CD4-positive, alpha-beta T cell (primary cell): ENCODE measurements around the gene DIABLO. TPM values are rescaled to one million over a fixed set of nuclear protein-coding genes. Genes with fewer than 3 reads are reported as not detected.

Experiments
- ATAC-seq: fragments of 200-7000 bp; cut with Tn5 transposase; one replicate; pipeline ENCODE4 v1.10.0; 2022; ENCODE audit warnings: mild to moderate bottlenecking; ENCODE audit not compliant: poor library complexity
- CTCF ChIA-PET: fragments of 350-600 bp; sonication (Branson Sonifier 250); formaldehyde crosslinking; loops from one replicate; lab custom pipeline; 2021; ENCODE audit warnings: antibody characterized with exemption, inconsistent platforms; lab: Charles Lee
- POLR2A ChIA-PET: fragments of 350-600 bp; sonication (Branson Sonifier 250); formaldehyde crosslinking; loops from one replicate; lab custom pipeline; 2021; ENCODE audit warnings: antibody characterized with exemption, inconsistent platforms; lab: Charles Lee
- DNase-seq, 14 experiments: peaks; one replicate each; pipeline ENCODE4 v3.0.0-alpha.2; 2013 to 2020; ENCODE audit warnings: mixed read lengths in 2 of 14
- H3K27ac ChIP-seq, 2 donors: one replicate each; pipeline versions ENCODE4 v1.5.1 to v1.7.0; 2013; ENCODE audit warnings: low read length in 2 of 2, low read depth in 1 of 2, mild to moderate bottlenecking in 1 of 2
- H3K27me3 ChIP-seq, 2 experiments: 1 replicate in 1 of 2; 2 replicates in 1 of 2; pipeline versions ENCODE4 v1.6.1 to v1.7.0; 2013; ENCODE audit warnings: low read length in 2 of 2, control low read depth in 1 of 2, mild to moderate bottlenecking in 1 of 2, moderate library complexity in 1 of 2; ENCODE audit not compliant: insufficient read depth in 2 of 2, control insufficient read depth in 1 of 2
- H3K36me3 ChIP-seq: one replicate; pipeline ENCODE4 v1.6.1; 2013; ENCODE audit warnings: low read length, control low read depth; ENCODE audit not compliant: insufficient read depth
- H3K4me1 ChIP-seq: one replicate; pipeline ENCODE4 v1.6.1; 2013; ENCODE audit warnings: low read length, control low read depth; ENCODE audit not compliant: insufficient read depth
- H3K4me3 ChIP-seq: one replicate; pipeline ENCODE4 v1.5.1; 2013; ENCODE audit warnings: mild to moderate bottlenecking, low read length, moderate library complexity
- H3K9me3 ChIP-seq, 2 experiments: 1 replicate in 1 of 2; 2 replicates in 1 of 2; pipeline versions ENCODE4 v1.6.1 to v1.7.0; 2013; ENCODE audit warnings: low read length in 2 of 2, mild to moderate bottlenecking in 2 of 2, control low read depth in 1 of 2, moderate library complexity in 1 of 2; ENCODE audit not compliant: control insufficient read depth in 1 of 2, insufficient read depth in 1 of 2
- H3K27ac Mint-ChIP-seq: one replicate; pipeline ENCODE4 v1.8.0; 2020; ENCODE audit warnings: mixed read lengths
- H3K27me3 Mint-ChIP-seq: one replicate; pipeline ENCODE4 v1.8.0; 2021; ENCODE audit warnings: mixed read lengths
- H3K36me3 Mint-ChIP-seq: one replicate; pipeline ENCODE4 v1.8.0; 2021; ENCODE audit warnings: low read depth, mixed read lengths
- H3K4me1 Mint-ChIP-seq: one replicate; pipeline ENCODE4 v1.8.0; 2021; ENCODE audit warnings: low read depth, mixed read lengths
- H3K4me3 Mint-ChIP-seq: one replicate; pipeline ENCODE4 v1.8.0; 2020; ENCODE audit warnings: mild to moderate bottlenecking, mixed read lengths
- H3K9me3 Mint-ChIP-seq: one replicate; pipeline ENCODE4 v1.8.0; 2020; ENCODE audit warnings: mixed read lengths
- intact Hi-C, 2 experiments: fragments of 100-400 bp; cut with DNase I in 1 of 2; cut with micrococcal nuclease in 1 of 2; formaldehyde crosslinking; loops; one replicate each; pipeline versions ENCODE4 v1.15.1 to v1.9.0; 2023 to 2025; cut with DNase I, micrococcal nuclease
- total RNA-seq, 174 experiments: library from RNA in 2 of 174; stranded (reverse) in 2 of 174; gene quantifications; one replicate each; pipeline ENCODE4 v1.2.3 and lab custom pipeline; 2021 to 2026
- TF ChIP-seq, protein P1 (sequence below): fragments of 200-600 bp; IDR thresholded peaks from one replicate; pipeline ENCODE4 v1.8.0; 2022; ENCODE audit warnings: antibody characterized with exemption, mild to moderate bottlenecking

DIABLO gene
- total RNA-seq, 2 experiments from 2014 or later, result 90.3 to 91.3 TPM

DNA sequence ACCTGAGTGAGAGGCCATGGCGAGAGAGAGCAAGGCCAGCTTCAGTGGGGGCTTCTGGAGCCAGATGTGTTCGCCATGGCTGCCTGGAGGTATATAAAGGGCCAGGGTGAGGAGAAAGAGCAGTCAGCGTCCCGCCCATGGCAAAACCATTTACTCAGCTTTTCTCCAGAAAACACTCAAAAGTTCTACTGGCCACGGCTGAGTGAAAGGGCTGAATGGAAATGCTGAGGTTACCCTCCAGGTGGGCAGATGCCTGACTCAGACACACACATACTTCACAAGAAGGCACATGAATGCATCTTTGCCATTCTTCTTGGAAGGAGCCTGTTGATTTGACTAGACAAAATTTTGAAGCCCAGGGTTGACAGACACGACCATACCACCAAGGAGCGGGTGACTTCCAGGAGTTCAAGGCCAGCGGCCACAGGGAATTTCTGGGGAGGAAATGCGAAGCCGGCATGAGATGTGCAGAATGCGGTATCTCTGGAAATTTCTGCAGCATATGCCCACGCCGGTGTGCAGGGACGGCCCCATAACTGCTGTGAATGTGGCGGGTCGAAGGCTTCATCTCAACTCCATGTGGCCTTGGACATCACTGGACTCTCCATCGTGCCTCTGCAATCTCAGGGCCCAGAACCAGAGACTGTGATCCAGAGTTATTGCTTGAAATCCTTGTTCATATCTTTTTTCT, 51.6 kb downstream of the DIABLO start, which contains the start of gene IL31:
IL31 (minus strand) TSS at position 67 of the 691 bp plus-strand sequence; CDS start at position 18, 49 bp downstream.
- DNase-seq (no peak), ATAC-seq (no peak)
- no peak within 1 kb of the TSS for H3K27ac Mint-ChIP-seq
- no peak within 1 kb of the TSS for H3K4me3 Mint-ChIP-seq
- Histone ChIP-seq H3K4me1 (no peaks in the 10 kb centered on the region), H3K27me3 (no peaks in the 10 kb centered on the region), H3K4me3 (no peak within 1 kb of the TSS), H3K36me3 (no peaks in the 10 kb centered on the region), H3K9me3 (no peaks in the 10 kb centered on the region), H3K27ac (no peak within 1 kb of the TSS)
- no peaks in the 10 kb centered on the region for H3K36me3 Mint-ChIP-seq
- ChIA-PET CTCF (no interaction called here), POLR2A (no interaction called here)
- H3K27me3 Mint-ChIP-seq, result no peaks in the 10 kb centered on the region
- no peaks in the 10 kb centered on the region for H3K9me3 Mint-ChIP-seq
- H3K4me1 Mint-ChIP-seq, result no peaks in the 10 kb centered on the region
- intact Hi-C loops, result loop anchor here in 1 of 2 experiments (10.0 kb wide), 1 partner anchor 449 kb away; no protein-coding TSS in a partner anchor
- TF ChIP-seq, protein P1, sequence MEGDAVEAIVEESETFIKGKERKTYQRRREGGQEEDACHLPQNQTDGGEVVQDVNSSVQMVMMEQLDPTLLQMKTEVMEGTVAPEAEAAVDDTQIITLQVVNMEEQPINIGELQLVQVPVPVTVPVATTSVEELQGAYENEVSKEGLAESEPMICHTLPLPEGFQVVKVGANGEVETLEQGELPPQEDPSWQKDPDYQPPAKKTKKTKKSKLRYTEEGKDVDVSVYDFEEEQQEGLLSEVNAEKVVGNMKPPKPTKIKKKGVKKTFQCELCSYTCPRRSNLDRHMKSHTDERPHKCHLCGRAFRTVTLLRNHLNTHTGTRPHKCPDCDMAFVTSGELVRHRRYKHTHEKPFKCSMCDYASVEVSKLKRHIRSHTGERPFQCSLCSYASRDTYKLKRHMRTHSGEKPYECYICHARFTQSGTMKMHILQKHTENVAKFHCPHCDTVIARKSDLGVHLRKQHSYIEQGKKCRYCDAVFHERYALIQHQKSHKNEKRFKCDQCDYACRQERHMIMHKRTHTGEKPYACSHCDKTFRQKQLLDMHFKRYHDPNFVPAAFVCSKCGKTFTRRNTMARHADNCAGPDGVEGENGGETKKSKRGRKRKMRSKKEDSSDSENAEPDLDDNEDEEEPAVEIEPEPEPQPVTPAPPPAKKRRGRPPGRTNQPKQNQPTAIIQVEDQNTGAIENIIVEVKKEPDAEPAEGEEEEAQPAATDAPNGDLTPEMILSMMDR, result no peak

DNA sequence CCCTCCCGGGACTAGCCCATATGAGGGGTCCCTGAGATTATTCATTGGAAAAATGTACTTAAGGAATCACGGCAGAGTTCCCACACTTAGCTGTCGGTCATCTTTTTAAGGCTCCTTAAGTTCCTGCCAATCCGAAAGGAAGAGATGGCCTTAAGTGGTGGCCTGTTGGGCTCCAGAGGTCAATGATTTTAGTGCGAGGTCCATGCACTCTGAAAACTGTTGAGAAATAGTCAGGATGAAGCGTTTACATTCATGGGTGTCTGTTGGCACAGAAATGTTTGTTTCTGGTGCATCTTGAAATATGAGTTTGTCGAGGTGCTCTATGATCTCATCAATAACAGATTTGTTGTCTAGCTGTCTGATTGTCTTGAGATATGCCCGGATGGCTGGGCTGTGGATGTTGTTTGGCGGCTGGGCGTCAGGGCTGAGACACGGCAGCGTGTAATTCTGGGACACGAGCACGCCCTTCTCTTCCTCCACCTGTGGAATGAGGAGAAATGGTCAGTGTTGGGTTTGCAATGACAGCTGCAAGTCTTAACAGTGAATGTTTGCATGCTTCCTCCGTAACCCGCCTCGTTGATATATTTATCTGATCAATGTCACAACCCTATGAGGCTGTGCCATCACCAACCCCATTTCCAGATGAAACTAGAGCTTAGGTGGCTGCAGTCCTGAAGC, 53.5 kb downstream of the DIABLO start:
- Mint-ChIP-seq H3K36me3 (no peaks in the 10 kb centered on the region), H3K27ac (no peak overlapping the region), H3K4me1 (no peaks in the 10 kb centered on the region), H3K4me3 (no peak overlapping the region), H3K9me3 (no peaks in the 10 kb centered on the region), H3K27me3 (no peaks in the 10 kb centered on the region)
- no peaks in the 10 kb centered on the region for H3K27me3 ChIP-seq
- TF ChIP-seq, protein P1, result no peak
- intact Hi-C loops, result loop anchor here in 1 of 2 experiments (10.0 kb wide), 1 partner anchor 448 kb away; no protein-coding TSS in a partner anchor
- ATAC-seq, result no peak
- H3K4me1 ChIP-seq, result no peaks in the 10 kb centered on the region
- no peak overlapping the region for H3K27ac ChIP-seq
- no peaks in the 10 kb centered on the region for H3K36me3 ChIP-seq
- H3K4me3 ChIP-seq, result no peak overlapping the region
- H3K9me3 ChIP-seq, result no peaks in the 10 kb centered on the region
- POLR2A ChIA-PET, result no interaction called here
- no peak for DNase-seq
- CTCF ChIA-PET, result no interaction called here

DNA sequence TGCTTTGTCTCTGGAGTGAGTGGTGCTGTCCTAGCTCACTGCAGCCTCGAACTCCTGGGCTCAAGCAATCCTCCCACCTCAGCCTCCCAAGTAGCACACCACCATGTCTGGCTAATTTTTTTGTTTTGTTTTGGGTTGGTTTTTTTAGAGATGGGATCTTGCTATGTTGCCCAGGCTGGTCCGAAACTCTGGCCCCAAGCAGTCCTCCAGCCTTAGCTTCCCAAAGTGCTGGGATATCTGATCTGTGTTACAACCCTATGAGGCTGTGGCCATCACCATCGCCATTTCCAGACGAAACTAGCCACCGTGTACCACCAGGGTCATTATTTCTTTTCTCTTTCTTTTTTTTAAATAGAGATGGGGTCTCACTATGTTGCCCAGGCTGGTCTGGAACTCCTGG, 54.5 kb downstream of the DIABLO start:
- CTCF ChIA-PET, result no interaction called here
- DNase-seq (no peak), ATAC-seq (no peak)
- POLR2A ChIA-PET, result no interaction called here
- Histone ChIP-seq H3K27me3 (no peaks in the 10 kb centered on the region), H3K4me3 (no peak overlapping the region), H3K36me3 (no peaks in the 10 kb centered on the region), H3K27ac (no peak overlapping the region), H3K9me3 (no peaks in the 10 kb centered on the region), H3K4me1 (no peaks in the 10 kb centered on the region)
- intact Hi-C loops, result loop anchor here in 1 of 2 experiments (10.0 kb wide), 1 partner anchor 447 kb away; no protein-coding TSS in a partner anchor
- Mint-ChIP-seq H3K27ac (no peak overlapping the region), H3K4me3 (no peak overlapping the region), H3K27me3 (no peaks in the 10 kb centered on the region), H3K4me1 (no peaks in the 10 kb centered on the region), H3K9me3 (no peaks in the 10 kb centered on the region), H3K36me3 (no peaks in the 10 kb centered on the region)
- TF ChIP-seq, protein P1, result no peak
